ENCODE data around the gene FOLH1.
"Not testable (repeated sequence)": the region's sequence is repeated elsewhere in the genome, so short reads cannot be mapped to it uniquely, and the experiment has no call there.

The FOLH1 gene

GRCh38 chr11:49221112-49221511, 12.7 kb upstream of the FOLH1 start:
- DNase-seq = no peak
- no peak overlapping the region for H3K4me3 ChIP-seq (ENCODE audit: low read depth, low read length)
- no peak for TF ChIP-seq CTCF (IDR thresholded peaks at IDR 0.05; ENCODE audit: low read depth, low read length)
- no peaks in the 10 kb centered on the region for H3K4me1 ChIP-seq
- no peaks in the 10 kb centered on the region for H3K27me3 ChIP-seq
- H3K36me3 ChIP-seq = no peaks in the 10 kb centered on the region
- no peaks in the 10 kb centered on the region for H3K9me3 ChIP-seq

GRCh38 chr11:49213026-49213560, 4.7 kb upstream of the FOLH1 start:
- Histone ChIP-seq H3K4me1 (no peaks in the 10 kb centered on the region), H3K9me3 (no peaks in the 10 kb centered on the region), H3K4me3 (ENCODE audit: low read depth, low read length) (no peak overlapping the region), H3K36me3 (no peaks in the 10 kb centered on the region), H3K27me3 (no peaks in the 10 kb centered on the region)
- no peak for TF ChIP-seq CTCF (IDR thresholded peaks at IDR 0.05; ENCODE audit: low read depth, low read length)
- DNase-seq = no peak

- not testable (repeated sequence) for DNase-seq; H3K4me3 ChIP-seq (ENCODE audit: low read depth, low read length); H3K9me3 ChIP-seq; H3K27me3 ChIP-seq; H3K36me3 ChIP-seq; H3K4me1 ChIP-seq
Measured at GRCh38 chr11:49206999-49207398, 1.4 kb downstream of the FOLH1 start.

GRCh38 chr11:49202287-49202976, 6.0 kb downstream of the FOLH1 start:
- no peaks in the 10 kb centered on the region for H3K36me3 ChIP-seq
- no peak overlapping the region for H3K4me3 ChIP-seq (ENCODE audit: low read depth, low read length)
- H3K4me1 ChIP-seq = no peaks in the 10 kb centered on the region
- no peaks in the 10 kb centered on the region for H3K27me3 ChIP-seq
- no peak for TF ChIP-seq CTCF (IDR thresholded peaks at IDR 0.05; ENCODE audit: low read depth, low read length)
- no peak for DNase-seq
- H3K9me3 ChIP-seq = no peaks in the 10 kb centered on the region

GRCh38 chr11:49196775-49197174, 11.6 kb downstream of the FOLH1 start:
- not testable (repeated sequence) for H3K4me1 ChIP-seq; H3K27me3 ChIP-seq; H3K4me3 ChIP-seq (ENCODE audit: low read depth, low read length); H3K36me3 ChIP-seq; H3K9me3 ChIP-seq; DNase-seq

GRCh38 chr11:49196002-49196401, 12.4 kb downstream of the FOLH1 start:
- not testable (repeated sequence) for H3K4me1 ChIP-seq; H3K36me3 ChIP-seq; DNase-seq; H3K4me3 ChIP-seq (ENCODE audit: low read depth, low read length); H3K9me3 ChIP-seq; H3K27me3 ChIP-seq

GRCh38 chr11:49190287-49190686, 18.1 kb downstream of the FOLH1 start:
- not testable (repeated sequence) for H3K4me1 ChIP-seq; H3K9me3 ChIP-seq; H3K27me3 ChIP-seq; H3K36me3 ChIP-seq; H3K4me3 ChIP-seq (ENCODE audit: low read depth, low read length); DNase-seq

- not testable (repeated sequence) for H3K9me3 ChIP-seq; H3K27me3 ChIP-seq; DNase-seq; H3K4me3 ChIP-seq (ENCODE audit: low read depth, low read length); H3K36me3 ChIP-seq; H3K4me1 ChIP-seq
Measured at GRCh38 chr11:49186225-49186624, 22.2 kb downstream of the FOLH1 start.

- not testable (repeated sequence) for H3K9me3 ChIP-seq
Measured at GRCh38 chr11:49185597-49185996, 22.8 kb downstream of the FOLH1 start.

GRCh38 chr11:49184756-49185155, 23.6 kb downstream of the FOLH1 start:
- not testable (repeated sequence) for H3K4me3 ChIP-seq (ENCODE audit: low read depth, low read length); H3K36me3 ChIP-seq; H3K4me1 ChIP-seq; H3K9me3 ChIP-seq; H3K27me3 ChIP-seq; DNase-seq

More at GRCh38 chr11:49185597-49185996, 22.8 kb downstream of the FOLH1 start:
- DNase-seq; H3K4me3 ChIP-seq (ENCODE audit: low read depth, low read length); H3K36me3 ChIP-seq; H3K4me1 ChIP-seq; H3K27me3 ChIP-seq: not testable (repeated sequence)

- DNase-seq; H3K9me3 ChIP-seq; H3K36me3 ChIP-seq; H3K4me1 ChIP-seq; H3K27me3 ChIP-seq; H3K4me3 ChIP-seq (ENCODE audit: low read depth, low read length): not testable (repeated sequence)
Measured at GRCh38 chr11:49177936-49178335, 30.5 kb downstream of the FOLH1 start.

GRCh38 chr11:49175378-49175777, 33.0 kb downstream of the FOLH1 start:
- not testable (repeated sequence) for H3K36me3 ChIP-seq; H3K27me3 ChIP-seq; H3K4me1 ChIP-seq; H3K4me3 ChIP-seq (ENCODE audit: low read depth, low read length); H3K9me3 ChIP-seq; DNase-seq

- H3K27me3 ChIP-seq; DNase-seq; H3K4me1 ChIP-seq; H3K36me3 ChIP-seq; H3K4me3 ChIP-seq (ENCODE audit: low read depth, low read length); H3K9me3 ChIP-seq: not testable (repeated sequence)
Measured at GRCh38 chr11:49174691-49175366, 33.6 kb downstream of the FOLH1 start.

Measured in BE2C (cell line).